Upper lobe of left lung (tissue), 6 donors: ENCODE results near the gene CCDC14. TPM values are rescaled to one million over a fixed set of nuclear protein-coding genes. Genes with fewer than 3 reads are reported as not detected.
"Not testable (repeated sequence)": the region's sequence is repeated elsewhere in the genome, so short reads cannot be mapped to it uniquely, and the experiment has no call there.

Experiments used
- ATAC-seq, 2 donors: fragments of 200-7000 bp; cut with Tn5 transposase; one replicate each; pipeline ENCODE4 v1.9.1; 2022; ENCODE audit warnings: mild to moderate bottlenecking in 2 of 2, moderate library complexity in 2 of 2; ENCODE audit not compliant: low FRiP score in 2 of 2
- DNase-seq, 2 donors: peaks; one replicate each; pipeline ENCODE4 v3.0.0-alpha.2; 2019 to 2020
- H3K27ac ChIP-seq, 4 donors: fragments of 200-600 bp; sonication (generic); one replicate each; pipeline ENCODE4 v1.5.1; 2016 to 2019
- H3K27me3 ChIP-seq, 4 donors: fragments of 200-600 bp; sonication (generic); one replicate each; pipeline ENCODE4 v1.5.1; 2017 to 2019
- H3K36me3 ChIP-seq, 4 donors: fragments of 200-600 bp; sonication (generic); one replicate each; pipeline ENCODE4 v1.5.1; 2016 to 2019
- H3K4me1 ChIP-seq, 4 donors: fragments of 200-600 bp; sonication (generic); one replicate each; pipeline ENCODE4 v1.5.1; 2018 to 2019
- H3K4me3 ChIP-seq, 4 donors: fragments of 200-600 bp; sonication (generic); one replicate each; pipeline ENCODE4 v1.5.1; 2017 to 2019; ENCODE audit warnings: mild to moderate bottlenecking in 2 of 4, moderate library complexity in 1 of 4
- H3K9me3 ChIP-seq, 4 donors: fragments of 200-600 bp; sonication (generic); one replicate each; pipeline ENCODE4 v1.5.1; 2018 to 2019
- EP300 ChIP-seq, 4 donors: sonication (generic); formaldehyde crosslinking; IDR thresholded peaks; one replicate each; pipeline ENCODE4 v1.5.1; 2017; ENCODE audit warnings: antibody characterized with exemption in 4 of 4, control low read depth in 2 of 4
- POLR2A ChIP-seq, 4 donors: fragments of 450-650 bp; IDR thresholded peaks; one replicate each; pipeline ENCODE4 v1.5.1; 2016 to 2017; ENCODE audit warnings: antibody characterized with exemption in 4 of 4, mild to moderate bottlenecking in 2 of 4
- POLR2AphosphoS5 ChIP-seq, 2 donors: sonication (generic); formaldehyde crosslinking; IDR thresholded peaks; one replicate each; pipeline ENCODE4 v1.5.1; 2017; ENCODE audit warnings: antibody characterized with exemption in 2 of 2
- WGBS, 2 donors: methylation state at CpG; one replicate each; pipeline ENCODE4 v1.1.5; 2017 to 2018; 5-methylcytosine and 5-hydroxymethylcytosine counted together
- total RNA-seq, 6 donors: library from RNA; depleted of rRNA in 4 of 6; stranded (reverse); fragments of >200 nt in 4 of 6; gene quantifications; one replicate each; pipeline versions ENCODE4 v1.1.0 to v1.2.1, GENCODE V29; 2016 to 2021
- TF ChIP-seq, protein P1 (sequence below), 6 experiments: fragments of 450-650 bp in 4 of 6; fragments of 200-600 bp in 2 of 6; sonication (generic) in 2 of 6; IDR thresholded peaks; one replicate each; pipeline ENCODE4 v1.5.1; 2016 to 2019; ENCODE audit warnings: antibody characterized with exemption in 6 of 6
- donor health status: DM: no; HTN: no; CAD: no; lungs with moderate emphysema.
- donor health status: DM: no; HTN: yes; CAD: no; lungs with severe emphysema.

Gene CCDC14
- total RNA-seq, 6 donors from 2014 or later: 23.3 to 149 (median 42.5) TPM

DNA sequence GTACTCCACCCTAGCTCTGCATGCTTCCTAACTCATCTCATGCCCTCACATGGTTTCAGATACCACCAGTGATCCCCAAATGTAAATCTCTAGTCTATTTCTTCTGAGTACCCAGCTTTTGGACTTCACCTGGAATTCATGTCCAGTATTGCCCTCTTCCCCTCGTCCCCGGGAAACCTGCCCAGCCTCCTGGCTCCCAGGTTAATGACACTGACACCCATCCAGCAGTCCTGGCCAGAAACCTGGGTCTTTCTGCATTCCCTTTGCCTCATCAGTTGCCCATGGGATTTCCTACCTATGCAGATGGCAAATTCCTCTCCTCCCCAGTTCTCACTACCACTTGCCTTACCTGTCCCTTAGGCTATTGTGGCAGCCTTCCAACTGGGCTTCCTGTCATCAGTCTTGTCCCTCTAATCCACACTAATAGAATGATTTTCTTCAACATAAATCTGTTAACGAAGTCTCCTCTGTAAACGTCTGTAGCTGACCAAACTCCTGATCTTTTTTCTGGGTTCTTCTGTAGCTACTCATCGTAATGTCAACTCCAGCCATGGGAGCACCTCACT lies 61.6 kb downstream of the CCDC14 start:
- Histone ChIP-seq H3K36me3 (no peaks in the 10 kb centered on the region), H3K4me1 (no peaks in the 10 kb centered on the region), H3K9me3 (no peaks in the 10 kb centered on the region), H3K4me3 (no peak overlapping the region), H3K27ac (no peak overlapping the region), H3K27me3 (no peaks in the 10 kb centered on the region)
- no peak for ATAC-seq
- WGBS, 2 donors: 91 to 93% methylated on average over 5 of the region's 5 CpGs
- TF ChIP-seq, protein P1, sequence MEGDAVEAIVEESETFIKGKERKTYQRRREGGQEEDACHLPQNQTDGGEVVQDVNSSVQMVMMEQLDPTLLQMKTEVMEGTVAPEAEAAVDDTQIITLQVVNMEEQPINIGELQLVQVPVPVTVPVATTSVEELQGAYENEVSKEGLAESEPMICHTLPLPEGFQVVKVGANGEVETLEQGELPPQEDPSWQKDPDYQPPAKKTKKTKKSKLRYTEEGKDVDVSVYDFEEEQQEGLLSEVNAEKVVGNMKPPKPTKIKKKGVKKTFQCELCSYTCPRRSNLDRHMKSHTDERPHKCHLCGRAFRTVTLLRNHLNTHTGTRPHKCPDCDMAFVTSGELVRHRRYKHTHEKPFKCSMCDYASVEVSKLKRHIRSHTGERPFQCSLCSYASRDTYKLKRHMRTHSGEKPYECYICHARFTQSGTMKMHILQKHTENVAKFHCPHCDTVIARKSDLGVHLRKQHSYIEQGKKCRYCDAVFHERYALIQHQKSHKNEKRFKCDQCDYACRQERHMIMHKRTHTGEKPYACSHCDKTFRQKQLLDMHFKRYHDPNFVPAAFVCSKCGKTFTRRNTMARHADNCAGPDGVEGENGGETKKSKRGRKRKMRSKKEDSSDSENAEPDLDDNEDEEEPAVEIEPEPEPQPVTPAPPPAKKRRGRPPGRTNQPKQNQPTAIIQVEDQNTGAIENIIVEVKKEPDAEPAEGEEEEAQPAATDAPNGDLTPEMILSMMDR (IDR thresholded peaks at IDR 0.05): no peak
- DNase-seq: no peak

DNA sequence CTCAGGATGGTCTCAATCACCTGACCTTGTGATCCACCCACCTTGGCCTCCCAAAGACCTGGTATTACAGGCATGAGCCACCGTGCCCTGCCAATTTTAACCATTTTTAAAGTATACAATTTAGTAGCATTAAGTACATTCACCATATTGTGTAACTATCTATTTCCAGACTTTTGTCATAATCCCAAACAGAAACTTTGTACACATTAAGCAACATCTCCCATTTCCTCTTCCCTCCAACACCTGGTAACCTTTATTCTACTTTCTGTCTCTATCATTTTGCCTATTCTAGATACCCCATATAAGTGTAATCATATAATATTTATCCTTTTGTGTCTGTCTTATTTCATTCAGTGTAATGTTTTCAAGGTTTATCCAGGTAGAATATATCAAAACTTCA lies 68.0 kb downstream of the CCDC14 start:
- no peak for DNase-seq
- no peak overlapping the region for H3K27ac ChIP-seq
- WGBS, 2 donors: 86 to 89% methylated on average over 1 of the region's 1 CpG
- H3K36me3 ChIP-seq: no peaks in the 10 kb centered on the region
- ATAC-seq: no peak
- H3K4me3 ChIP-seq: no peak overlapping the region
- peaks cover 0 to 18% (median 3%) of the 10 kb centered on the region in 4 donors for H3K9me3 ChIP-seq
- H3K27me3 ChIP-seq: no peaks in the 10 kb centered on the region
- no peaks in the 10 kb centered on the region for H3K4me1 ChIP-seq
- TF ChIP-seq EP300 (IDR thresholded peaks at IDR 0.05) (no peak), POLR2AphosphoS5 (IDR thresholded peaks at IDR 0.05) (no peak), POLR2A (IDR thresholded peaks at IDR 0.05) (no peak)
- TF ChIP-seq, protein P1 (IDR thresholded peaks at IDR 0.05): no peak

DNA sequence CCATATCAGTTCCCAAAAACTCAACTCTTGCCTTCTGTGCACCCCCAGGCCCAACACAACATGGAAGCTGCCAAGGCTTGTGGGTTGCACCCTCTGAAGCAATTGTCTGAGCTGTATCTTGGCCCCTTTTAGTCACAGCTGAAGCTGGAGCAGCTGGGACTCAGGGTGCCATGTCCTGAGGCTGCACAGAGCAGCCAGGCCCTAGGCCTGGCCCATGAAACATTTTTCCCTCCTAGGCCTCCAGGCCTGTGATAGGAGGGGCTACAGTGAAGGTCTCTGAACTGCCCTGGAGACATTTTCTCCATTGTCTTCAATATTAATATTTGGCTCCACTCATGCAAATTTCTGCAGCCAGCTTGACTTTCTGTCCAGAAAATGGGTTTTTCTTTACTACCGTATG lies 68.8 kb downstream of the CCDC14 start:
- WGBS, 2 donors: 0% methylated on average over 1 of the region's 1 CpG
- Histone ChIP-seq H3K4me3 (no peak overlapping the region), H3K27ac (no peak overlapping the region), H3K36me3 (no peaks in the 10 kb centered on the region), H3K27me3 (no peaks in the 10 kb centered on the region), H3K4me1 (no peaks in the 10 kb centered on the region), H3K9me3 (peaks cover 0 to 18% (median 3%) of the 10 kb centered on the region in 4 donors)
- DNase-seq: no peak
- no peak for ATAC-seq
- TF ChIP-seq POLR2AphosphoS5 (IDR thresholded peaks at IDR 0.05) (no peak), EP300 (IDR thresholded peaks at IDR 0.05) (no peak), POLR2A (IDR thresholded peaks at IDR 0.05) (no peak)
- TF ChIP-seq, protein P1 (IDR thresholded peaks at IDR 0.05): no peak

DNA sequence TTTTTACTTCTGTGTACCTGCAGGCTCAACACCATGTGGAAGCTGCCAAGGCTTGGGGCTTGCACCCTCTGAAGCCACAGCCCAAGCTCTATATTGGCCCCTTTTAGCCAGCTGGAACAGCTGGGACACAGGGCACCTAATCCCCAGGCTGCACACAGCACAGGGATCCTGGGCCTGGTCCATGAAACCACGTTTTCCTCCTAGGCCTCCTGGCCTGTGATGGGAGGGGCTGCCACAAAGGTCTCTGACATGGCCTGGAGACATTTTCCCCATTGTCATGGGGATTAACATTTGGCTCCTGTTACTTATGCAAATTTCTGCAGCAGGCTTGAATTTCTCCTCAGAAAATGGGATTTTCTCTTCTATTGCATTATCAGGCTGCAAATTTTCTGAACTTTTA lies 70.0 kb downstream of the CCDC14 start:
- ATAC-seq: not testable (repeated sequence)
- WGBS, 2 donors: 71 to 78% methylated on average over 1 of the region's 1 CpG

DNA sequence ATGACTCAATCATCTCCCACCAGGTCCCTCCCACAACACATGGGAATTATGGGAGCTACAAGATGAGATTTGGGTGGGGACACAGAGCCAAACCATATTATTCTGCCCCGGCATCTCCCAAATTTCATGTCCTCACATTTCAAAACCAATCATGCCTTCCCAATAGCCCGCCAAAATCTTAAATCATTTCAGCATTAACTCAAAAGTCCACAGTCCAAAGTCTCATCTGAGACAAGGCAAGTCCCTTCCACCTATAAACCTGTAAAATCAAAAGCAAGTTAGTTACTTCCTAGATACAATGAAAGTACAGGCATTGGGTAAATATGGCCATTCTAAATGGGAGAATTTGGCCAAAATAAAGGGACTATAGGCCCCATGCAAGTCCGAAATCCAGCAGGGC lies 70.9 kb downstream of the CCDC14 start:
- H3K36me3 ChIP-seq, DNase-seq, H3K4me3 ChIP-seq, ATAC-seq, H3K27me3 ChIP-seq, H3K27ac ChIP-seq, H3K4me1 ChIP-seq: not testable (repeated sequence)
- 94% methylated on average over 3 of the region's 3 CpGs for WGBS, 2 donors
- peaks cover 0 to 18% (median 3%) of the 10 kb centered on the region in 4 donors for H3K9me3 ChIP-seq

More for the DNA sequence above, 70.0 kb downstream of the CCDC14 start:
- H3K27ac ChIP-seq, H3K27me3 ChIP-seq, H3K36me3 ChIP-seq, H3K4me1 ChIP-seq, H3K4me3 ChIP-seq, DNase-seq: not testable (repeated sequence)
- peaks cover 0 to 18% (median 3%) of the 10 kb centered on the region in 4 donors for H3K9me3 ChIP-seq

DNA sequence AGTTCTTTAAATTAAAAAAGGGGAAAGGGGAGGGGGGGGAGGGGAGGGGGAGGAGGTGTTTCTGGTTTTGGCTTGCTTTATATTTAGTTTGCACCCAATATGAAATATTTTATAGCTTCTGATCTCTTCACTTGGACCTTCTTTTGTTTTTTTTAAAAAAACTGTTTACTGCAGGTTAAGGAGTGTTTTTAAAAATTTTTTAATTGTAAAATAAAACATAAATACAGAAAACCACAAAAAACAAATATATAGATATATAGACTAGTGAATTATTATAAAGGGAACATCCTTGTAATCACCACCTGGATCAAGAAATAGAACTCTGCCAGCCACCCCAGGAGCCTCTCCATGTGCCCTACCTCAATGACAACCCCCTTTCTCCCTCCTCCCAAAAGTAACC lies 76.0 kb downstream of the CCDC14 start:
- Histone ChIP-seq H3K36me3 (no peaks in the 10 kb centered on the region), H3K4me3 (no peak overlapping the region), H3K27me3 (peaks cover 0 to 3% (median 0%) of the 10 kb centered on the region in 4 donors), H3K9me3 (no peaks in the 10 kb centered on the region), H3K27ac (no peak overlapping the region), H3K4me1 (peaks cover 0 to 14% (median 8%) of the 10 kb centered on the region in 4 donors)
- TF ChIP-seq, protein P1 (IDR thresholded peaks at IDR 0.05): no peak
- no peak for TF ChIP-seq EP300 (IDR thresholded peaks at IDR 0.05)
- no peak for TF ChIP-seq POLR2A (IDR thresholded peaks at IDR 0.05)
- TF ChIP-seq POLR2AphosphoS5 (IDR thresholded peaks at IDR 0.05): no peak
- ATAC-seq (no peak), DNase-seq (no peak)
